ENCODE measurements around the gene HSPB7.
"Not testable (repeated sequence)": the region's sequence is repeated elsewhere in the genome, so short reads cannot be mapped to it uniquely, and the experiment has no call there.

Gene HSPB7

GRCh38 chr1:16020878-16021277 lies 3.0 kb upstream of the HSPB7 start:
- DNase-seq, result not testable (repeated sequence)

- DNase-seq, result no peak
These were observed 2.5 kb upstream of the HSPB7 start for GRCh38 chr1:16020325-16020724.

GRCh38 chr1:16019644-16020277 lies 1.9 kb upstream of the HSPB7 start:
- no peak for DNase-seq

GRCh38 chr1:16018749-16019643 lies 1.2 kb upstream of the HSPB7 start:
- no peak for DNase-seq

GRCh38 chr1:16018308-16018707 lies 465 bp upstream of the HSPB7 start:
- DNase-seq, result no peak

- DNase-seq, result no peak
These were observed 775 bp downstream of the HSPB7 start for GRCh38 chr1:16017076-16017460.

GRCh38 chr1:16015960-16016901 lies 1.6 kb downstream of the HSPB7 start:
- no peak for DNase-seq

GRCh38 chr1:16015491-16015890 lies 2.4 kb downstream of the HSPB7 start:
- DNase-seq, result no peak

GRCh38 chr1:16014509-16015482 lies 3.0 kb downstream of the HSPB7 start:
- no peak for DNase-seq

- DNase-seq, result no peak
These were observed 4.0 kb downstream of the HSPB7 start for GRCh38 chr1:16013908-16014258.

GRCh38 chr1:16013220-16013907 lies 4.5 kb downstream of the HSPB7 start:
- DNase-seq, result peak; percentile 51

- no peak for DNase-seq
These were observed 5.1 kb downstream of the HSPB7 start for GRCh38 chr1:16012590-16013219.

GRCh38 chr1:16011936-16012589 lies 5.8 kb downstream of the HSPB7 start:
- DNase-seq, result no peak

GRCh38 chr1:16010837-16011236 lies 7.0 kb downstream of the HSPB7 start:
- DNase-seq, result no peak

GRCh38 chr1:16009678-16010077 lies 8.2 kb downstream of the HSPB7 start:
- no peak for DNase-seq

GRCh38 chr1:16009030-16009460 lies 8.8 kb downstream of the HSPB7 start:
- peak; percentile 71 for DNase-seq

- no peak for DNase-seq
These were observed 10.0 kb downstream of the HSPB7 start for GRCh38 chr1:16007671-16008341.

- DNase-seq, result no peak
These were observed 11.0 kb downstream of the HSPB7 start for GRCh38 chr1:16006552-16007485.

- DNase-seq, result no peak
These were observed 11.8 kb downstream of the HSPB7 start for GRCh38 chr1:16006010-16006409.
